Osteoblast (primary cell): ENCODE results near the gene ANKRD31. TPM values are rescaled to one million over a fixed set of nuclear protein-coding genes. Genes with fewer than 3 reads are reported as not detected.

Experiments
- DNase-seq: peaks from one replicate; pipeline ENCODE4 v3.0.0; 2011; ENCODE audit warnings: low spot score, mixed read lengths; ENCODE audit not compliant: insufficient read length; ENCODE audit errors: missing footprints
- H2AFZ ChIP-seq: 2 replicates; pipeline ENCODE4 v1.6.0; 2011; ENCODE audit warnings: mild to moderate bottlenecking, low read length
- H3K27ac ChIP-seq: 2 replicates; pipeline ENCODE4 v1.5.1; 2011; ENCODE audit warnings: mild to moderate bottlenecking, low read depth, low read length, moderate library complexity
- H3K27me3 ChIP-seq: 2 replicates; pipeline ENCODE4 v1.6.0; 2012; ENCODE audit warnings: mild to moderate bottlenecking, control low read depth, inconsistent platforms, low read length, moderate library complexity; ENCODE audit not compliant: insufficient read depth
- H3K36me3 ChIP-seq: 2 replicates; pipeline ENCODE4 v1.5.1; 2011; ENCODE audit warnings: mild to moderate bottlenecking, low read length, control low read depth, moderate library complexity; ENCODE audit not compliant: insufficient read depth
- H3K4me1 ChIP-seq: 2 replicates; pipeline ENCODE4 v1.5.1; 2011; ENCODE audit warnings: mild to moderate bottlenecking, low read length, control low read depth, moderate library complexity; ENCODE audit not compliant: insufficient read depth
- H3K4me2 ChIP-seq: 2 replicates; pipeline ENCODE4 v1.6.0; 2011; ENCODE audit warnings: mild to moderate bottlenecking, low read length; ENCODE audit not compliant: insufficient read depth
- H3K4me3 ChIP-seq: fragments of 200-600 bp; sonication (generic); 3 replicates; pipeline ENCODE4 v1.5.1; 2012; ENCODE audit warnings: mild to moderate bottlenecking, low read length, inconsistent platforms; ENCODE audit not compliant: insufficient read depth
- H3K79me2 ChIP-seq: 2 replicates; pipeline ENCODE4 v1.6.0; 2012; ENCODE audit warnings: mild to moderate bottlenecking, low read length, control low read depth, inconsistent platforms; ENCODE audit not compliant: insufficient read depth
- H3K9me3 ChIP-seq: 2 replicates; pipeline ENCODE4 v1.5.1; 2011; ENCODE audit warnings: low read depth, low read length, control low read depth
- H4K20me1 ChIP-seq: 2 replicates; pipeline ENCODE4 v1.6.0; 2012; ENCODE audit warnings: mild to moderate bottlenecking, low read length, control low read depth; ENCODE audit not compliant: insufficient read depth
- CTCF ChIP-seq: IDR thresholded peaks from 2 replicates; pipeline ENCODE4 v1.5.1; 2011; ENCODE audit warnings: mild to moderate bottlenecking, low read depth, low read length, moderate library complexity; ENCODE audit errors: extremely low read depth
- small RNA-seq: library from RNA; depleted of rRNA; stranded (forward); fragments of <200 nt; gene quantifications from one replicate; pipeline ENCODE3, GENCODE V24; 2012
- total RNA-seq: library from RNA; depleted of rRNA; stranded (reverse); fragments of >200 nt; gene quantifications from 2 replicates; pipeline ENCODE4 v1.2.3, GENCODE V29; 2012

ANKRD31 gene
- total RNA-seq, 1 donor = 0.36 TPM

- TF ChIP-seq CTCF = no peak
- no peak overlapping the region for H2AFZ ChIP-seq
- no peaks in the 10 kb centered on the region for H3K79me2 ChIP-seq
- no peak for DNase-seq
- H3K4me2 ChIP-seq = no peak overlapping the region
- H3K36me3 ChIP-seq = no peaks in the 10 kb centered on the region
- no peak overlapping the region for H3K27ac ChIP-seq
- no peaks in the 10 kb centered on the region for H4K20me1 ChIP-seq
- no peaks in the 10 kb centered on the region for H3K9me3 ChIP-seq
- H3K27me3 ChIP-seq = no peaks in the 10 kb centered on the region
- H3K4me1 ChIP-seq = no peaks in the 10 kb centered on the region
- no peak overlapping the region for H3K4me3 ChIP-seq
Measured at GRCh38 chr5:75021219-75021618, 215.5 kb downstream of the ANKRD31 start.

- Histone ChIP-seq H3K27ac (no peak overlapping the region), H3K4me2 (no peak overlapping the region), H3K27me3 (no peaks in the 10 kb centered on the region), H3K36me3 (no peaks in the 10 kb centered on the region), H3K4me3 (no peak overlapping the region), H3K79me2 (no peaks in the 10 kb centered on the region), H2AFZ (no peak overlapping the region), H4K20me1 (no peaks in the 10 kb centered on the region), H3K9me3 (no peaks in the 10 kb centered on the region), H3K4me1 (no peaks in the 10 kb centered on the region)
- DNase-seq = no peak
- TF ChIP-seq CTCF = no peak
Measured at GRCh38 chr5:75020016-75020656, 216.5 kb downstream of the ANKRD31 start.

- H2AFZ ChIP-seq = no peak overlapping the region
- no peak overlapping the region for H3K4me2 ChIP-seq
- H3K27ac ChIP-seq = no peak overlapping the region
- no peaks in the 10 kb centered on the region for H3K79me2 ChIP-seq
- no peak overlapping the region for H3K4me3 ChIP-seq
- TF ChIP-seq CTCF = no peak
- no peaks in the 10 kb centered on the region for H3K27me3 ChIP-seq
- no peaks in the 10 kb centered on the region for H3K36me3 ChIP-seq
- no peaks in the 10 kb centered on the region for H4K20me1 ChIP-seq
- no peaks in the 10 kb centered on the region for H3K9me3 ChIP-seq
- H3K4me1 ChIP-seq = no peaks in the 10 kb centered on the region
- no peak for DNase-seq
Measured at GRCh38 chr5:75018805-75019587, 217.7 kb downstream of the ANKRD31 start.

Small RNA genes lying within 50 kb of the gene (small RNA-seq; reads per million reads assigned to genes)
- gene SUMO2P5 = not detected

Other genes starting within 250 kb of the ANKRD31 start
- 2.5 and 2.7 TPM in 2 replicates for gene GCNT4, start 184.3 kb downstream of the ANKRD31 start, total RNA-seq
- 144 and 150 TPM in 2 replicates for gene HMGCR, start 100.3 kb upstream of the ANKRD31 start, total RNA-seq